GM10248 (cell line): ENCODE results near the gene MXD4.
"Not testable (repeated sequence)": the region's sequence is repeated elsewhere in the genome, so short reads cannot be mapped to it uniquely, and the experiment has no call there.

Experiments
- CTCF ChIA-PET: fragments of 300-600 bp; sonication (Branson Sonifier 250); formaldehyde crosslinking; extraction: SDS; loops from one replicate; lab custom pipeline; 2021; ENCODE audit warnings: antibody characterized with exemption; lab: Yijun Ruan, JAX
- POLR2A ChIA-PET: fragments of 350-650 bp; sonication (Branson Sonifier 250); formaldehyde crosslinking; extraction: SDS; loops from one replicate; lab custom pipeline; 2020; ENCODE audit warnings: antibody characterized with exemption; lab: Yijun Ruan, JAX
- DNase-seq: peaks from one replicate; pipeline ENCODE4 v3.0.0; 2012; ENCODE audit errors: extremely low spot score
- CTCF ChIP-seq: IDR thresholded peaks from 2 replicates; pipeline ENCODE4 v1.5.1; 2012; ENCODE audit warnings: mild to moderate bottlenecking, low read depth; ENCODE audit errors: extremely low read depth, missing control alignments, control extremely low read depth

MXD4 gene

GRCh38 chr4:2222838-2223237, 39.1 kb downstream of the MXD4 start:
- ChIA-PET CTCF (interaction anchor here (1.4 to 7.5 kb wide), 3 partner anchors 218 to 220 kb away, joined by 3 to 82 read pairs (median 12); no protein-coding TSS in a partner anchor), POLR2A (no interaction called here)

DNA sequence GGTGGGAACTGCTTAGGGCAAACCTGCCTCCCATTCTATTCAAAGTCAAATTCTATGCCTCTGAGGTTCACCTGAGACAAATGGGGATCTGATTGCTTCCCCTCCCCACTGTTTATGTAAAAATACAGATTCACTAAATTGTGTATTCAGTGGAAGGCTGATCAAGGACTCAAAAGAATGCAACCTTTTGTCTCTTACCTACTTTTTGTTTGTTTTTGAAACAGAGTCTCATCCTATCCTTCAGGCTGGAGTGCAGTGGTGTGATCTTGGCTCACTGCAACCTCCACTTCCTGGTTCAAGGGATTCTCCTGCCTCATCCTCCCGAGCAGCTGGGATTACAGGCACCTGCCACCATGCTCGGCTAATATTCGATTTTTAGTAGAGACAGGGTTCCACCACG, 40.5 kb downstream of the MXD4 start:
- CTCF ChIA-PET: interaction anchor here (0.6 to 7.5 kb wide), 12 partner anchors 8 to 264 kb away, joined by 3 to 82 read pairs (median 8); partner anchors contain the start of genes CFAP99 and ZFYVE28
- DNase-seq, POLR2A ChIA-PET: not testable (repeated sequence)

More at GRCh38 chr4:2222838-2223237, 39.1 kb downstream of the MXD4 start:
- TF ChIP-seq CTCF: no peak
- DNase-seq: no peak

DNA sequence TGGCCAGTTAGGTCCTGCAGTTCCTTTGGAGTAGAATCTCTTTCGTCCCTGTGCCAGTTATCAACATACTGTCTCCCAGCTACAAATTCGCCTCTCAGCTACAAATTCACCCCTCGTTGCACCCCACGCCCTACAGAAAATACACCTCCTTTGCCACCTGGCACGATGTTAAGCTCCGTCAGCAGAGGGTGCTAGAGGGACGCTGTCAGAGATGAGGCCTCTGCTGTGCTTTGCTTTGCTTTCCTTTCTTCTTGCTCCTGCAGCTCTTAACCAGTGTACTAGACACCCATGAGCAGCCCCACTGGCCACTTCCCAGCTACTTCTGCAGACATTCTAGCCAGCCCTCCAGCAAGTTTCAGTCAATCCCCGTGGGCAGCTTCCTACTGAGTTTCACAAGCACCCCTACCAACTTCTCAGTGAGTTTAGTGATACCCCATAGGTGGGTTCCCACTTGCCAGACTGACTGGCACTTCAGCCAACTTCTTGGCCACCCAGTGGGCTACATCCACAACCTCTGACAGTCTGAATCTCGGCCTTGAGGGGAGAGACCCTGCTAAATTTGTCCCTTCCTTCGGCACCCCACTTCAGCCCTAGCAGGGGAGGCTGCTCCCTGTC, 41.8 kb downstream of the MXD4 start:
- CTCF ChIA-PET: interaction anchor here (0.7 to 7.5 kb wide), 47 partner anchors 10 to 563 kb away, joined by 3 to 82 read pairs (median 4); partner anchors contain the start of genes CFAP99, HAUS3, NELFA and POLN
- peak; percentile 66 for DNase-seq
- POLR2A ChIA-PET: interaction anchor here (0.6 to 0.7 kb wide), 2 partner anchors 42 to 860 kb away, joined by 3 to 5 read pairs; partner anchors contain the start of gene MXD4
- peak; percentile 96 for TF ChIP-seq CTCF

- TF ChIP-seq CTCF: no peak
- POLR2A ChIA-PET: interaction anchor here (0.7 kb wide), 1 partner anchor 43 kb away, joined by 3 read pairs; the partner anchor contains the start of gene MXD4
- DNase-seq: no peak
- CTCF ChIA-PET: interaction anchor here (0.8 to 7.5 kb wide), 34 partner anchors 10 to 564 kb away, joined by 3 to 82 read pairs (median 4); partner anchors contain the start of genes CFAP99, HAUS3, POLN and RNF4
Measured at GRCh38 chr4:2219233-2219760, 42.6 kb downstream of the MXD4 start.

DNA sequence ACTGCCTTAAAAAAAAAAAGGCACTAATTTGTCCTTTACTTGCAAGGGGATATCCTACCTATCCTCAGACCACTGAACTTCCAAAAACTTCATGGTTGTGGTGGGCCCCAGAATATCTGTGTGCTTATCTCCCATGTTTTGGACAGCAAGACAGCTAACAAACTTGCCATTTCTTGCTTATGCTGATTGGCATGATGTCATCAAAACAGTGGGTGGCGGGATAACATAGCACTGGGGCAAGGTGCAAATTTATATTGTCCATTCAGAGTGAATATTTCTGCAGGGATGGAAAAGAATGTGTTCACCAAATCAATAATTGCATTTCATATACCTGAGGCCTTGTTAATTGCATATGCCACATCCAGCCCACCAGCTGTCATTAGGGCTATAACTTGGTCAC, 43.5 kb downstream of the MXD4 start:
- DNase-seq: no peak
- no peak for TF ChIP-seq CTCF
- CTCF ChIA-PET: interaction anchor here (1.1 to 7.5 kb wide), 5 partner anchors 10 to 244 kb away, joined by 5 to 82 read pairs (median 26); no protein-coding TSS in a partner anchor
- POLR2A ChIA-PET: no interaction called here

- ChIA-PET CTCF (interaction anchor here (1.0 to 7.5 kb wide), 4 partner anchors 8 to 233 kb away, joined by 3 to 82 read pairs (median 4); no protein-coding TSS in a partner anchor), POLR2A (no interaction called here)
- DNase-seq: no peak
- no peak for TF ChIP-seq CTCF
Measured at GRCh38 chr4:2217726-2218125, 44.2 kb downstream of the MXD4 start.
